HepG2 (cell line): ENCODE results near the gene PSMD3. TPM values are rescaled to one million over a fixed set of nuclear protein-coding genes. Genes with fewer than 3 reads are reported as not detected.

Experiments used
- ATAC-seq: fragments of 200-7000 bp; cut with Tn5 transposase; 3 replicates; pipeline ENCODE4 v1.9.1; 2020; ENCODE audit warnings: mild to moderate bottlenecking, moderate library complexity
- BruUV-seq: library from RNA; stranded (reverse); fragments of 400-500 nt; replicated peaks from 2 replicates; lab custom pipeline; 2021; lab: Mats Ljungman, UMichigan
- CTCF ChIA-PET: fragments of 300-600 bp; formaldehyde crosslinking; extraction: SDS; loops from one replicate; lab custom pipeline; 2021; ENCODE audit warnings: low total read pairs, inconsistent platforms, low intra/inter-chr PET ratio; lab: Yijun Ruan, JAX
- POLR2A ChIA-PET: fragments of 350-600 bp; sonication (Branson Sonifier 250); formaldehyde crosslinking; loops from one replicate; lab custom pipeline; 2020; ENCODE audit warnings: antibody characterized with exemption, inconsistent platforms; lab: Yijun Ruan, JAX
- DNase-seq: peaks from one replicate; pipeline ENCODE4 v3.0.0-alpha.2; 2015; ENCODE audit warnings: low spot score
- FAIRE-seq: peaks from 3 replicates; lab custom pipeline; 2011; peaks lifted over from hg19 to GRCh38; lab: Jason Lieb, UNC
- H2AFZ ChIP-seq: one replicate; pipeline ENCODE4 v1.6.1; 2011; ENCODE audit warnings: low read length, inconsistent platforms
- H3K27ac ChIP-seq: fragments of 300-600 bp; 3 replicates; pipeline ENCODE4 v1.8.0; 2011; ENCODE audit warnings: mixed run types, mild to moderate bottlenecking, mixed read lengths, low read length, inconsistent platforms; ENCODE audit not compliant: insufficient read depth; ENCODE audit errors: extremely low read length
- H3K27me3 ChIP-seq, 2 experiments: fragments of 200-600 bp in 1 of 2; 2 replicates in 1 of 2; 3 replicates in 1 of 2; pipeline versions ENCODE4 v1.6.0 to v1.8.0; 2011; ENCODE audit warnings: low read length in 2 of 2, mild to moderate bottlenecking in 2 of 2, moderate library complexity in 2 of 2, inconsistent platforms in 1 of 2; ENCODE audit not compliant: insufficient read depth in 2 of 2, control insufficient read depth in 1 of 2
- H3K36me3 ChIP-seq, 2 experiments: fragments of 200-600 bp in 1 of 2; replicated peaks in 1 of 2; 2 replicates in 1 of 2; 3 replicates in 1 of 2; pipeline versions ENCODE4 v1.5.1 to v1.8.0; 2011; ENCODE audit warnings: low read length in 2 of 2, inconsistent platforms in 1 of 2; ENCODE audit not compliant: insufficient read depth in 2 of 2, control insufficient read depth in 1 of 2
- H3K4me1 ChIP-seq: 2 replicates; pipeline ENCODE4 v1.5.1; 2012; ENCODE audit warnings: low read length, inconsistent platforms; ENCODE audit not compliant: insufficient read depth
- H3K4me2 ChIP-seq: 2 replicates; pipeline ENCODE4 v1.6.0; 2011; ENCODE audit warnings: low read depth, low read length, inconsistent platforms
- H3K4me3 ChIP-seq, 3 experiments: fragments of 200-600 bp in 1 of 3; sonication (generic), shearing (Covaris generic) in 1 of 3; replicated peaks in 1 of 3; 2 replicates each; pipeline ENCODE4 v1.5.1; 2011 to 2016; ENCODE audit warnings: low read length in 3 of 3, inconsistent platforms in 2 of 3, low read depth in 2 of 3, mild to moderate bottlenecking in 2 of 3, control low read depth in 1 of 3, mixed read lengths in 1 of 3; ENCODE audit not compliant: insufficient read depth in 1 of 3
- H3K79me2 ChIP-seq: one replicate; pipeline ENCODE4 v1.6.1; 2011; ENCODE audit warnings: low read length, inconsistent platforms; ENCODE audit not compliant: insufficient read depth
- H3K9ac ChIP-seq: 2 replicates; pipeline ENCODE4 v1.6.0; 2011; ENCODE audit warnings: mild to moderate bottlenecking, low read depth, low read length, inconsistent platforms; ENCODE audit not compliant: insufficient read depth
- H3K9me3 ChIP-seq: 2 replicates; pipeline ENCODE4 v1.5.1; 2012; ENCODE audit warnings: mild to moderate bottlenecking, low read length
- H4K20me1 ChIP-seq: 2 replicates; pipeline ENCODE4 v1.6.0; 2011; ENCODE audit warnings: inconsistent platforms, mild to moderate bottlenecking, low read length, moderate library complexity; ENCODE audit not compliant: insufficient read depth
- CENPX ChIP-seq: sonication (generic); formaldehyde crosslinking; IDR thresholded peaks from 2 replicates; pipeline ENCODE4 v1.9.0; 2021; ENCODE audit warnings: mild to moderate bottlenecking, missing genetic modification reagents, moderate library complexity
- FUBP1 ChIP-seq: sonication (generic); formaldehyde crosslinking; IDR thresholded peaks from 2 replicates; pipeline ENCODE4 v1.5.1; 2020; ENCODE audit warnings: missing genetic modification reagents, mild to moderate bottlenecking, borderline replicate concordance
- MAFF ChIP-seq: IDR thresholded peaks from 2 replicates; pipeline ENCODE4 v1.6.1; 2011; ENCODE audit warnings: low read depth, low read length, improper control_type of control experiment
- MAFK ChIP-seq, 2 experiments: IDR thresholded peaks in 1 of 2; conservative IDR thresholded peaks in 1 of 2; 2 replicates each; pipeline ENCODE4 v1.6.1; 2011; ENCODE audit warnings: improper control_type of control experiment in 2 of 2, low read length in 2 of 2
- NCOA2 ChIP-seq: sonication (generic); formaldehyde crosslinking; IDR thresholded peaks from 2 replicates; pipeline ENCODE4 v1.8.0; 2022; ENCODE audit warnings: inconsistent platforms
- UBTF ChIP-seq: sonication (generic); formaldehyde crosslinking; IDR thresholded peaks from 2 replicates; pipeline ENCODE4 v1.4.0; 2020; ENCODE audit warnings: mild to moderate bottlenecking, missing genetic modification reagents
- ZBTB14 ChIP-seq: sonication (generic); formaldehyde crosslinking; IDR thresholded peaks from 2 replicates; pipeline ENCODE4 v1.4.0; 2020; ENCODE audit warnings: missing genetic modification reagents
- WGBS: methylation state at CpG from one replicate; pipeline ENCODE4 v1.1.6; 2017; ENCODE audit warnings: low lambda C conversion rate; 5-methylcytosine and 5-hydroxymethylcytosine counted together
- in situ Hi-C: cut with HindIII; loops from 2 replicates; pipeline ENCODE4 v1.10.0; 2017; ENCODE audit warnings: low pct_unique_long_range_greater_than_20kb; ENCODE audit not compliant: extremely low pct_ligation_motif_present
- intact Hi-C: fragments of 100-400 bp; cut with micrococcal nuclease; formaldehyde crosslinking; loops from one replicate; pipeline ENCODE4 v1.10.0; 2022; ENCODE audit not compliant: unreplicated experiment
- polyA plus RNA-seq, 8 experiments: library from polyadenylated mRNA; depleted of rRNA in 3 of 8; stranded (reverse) in 7 of 8; unstranded in 1 of 8; fragments of >200 nt; fragmentation: Illumina TruSeq in 4 of 8; extraction: Trizol in 4 of 8; gene quantifications; 2 replicates each; pipeline versions ENCODE4 v1.2.1 to v1.2.3, GENCODE V29; 2011 to 2016; ENCODE audit warnings: low read depth in 4 of 8, missing spikeins in 1 of 8, mixed read lengths in 1 of 8; ENCODE audit not compliant: insufficient read depth in 1 of 8
- total RNA-seq, 5 experiments: library from RNA; depleted of rRNA; stranded (reverse); fragments of >200 nt; fragmentation: Illumina TruSeq; extraction: Trizol; gene quantifications; 2 replicates each; pipeline ENCODE4 v1.2.3, GENCODE V29; 2016; ENCODE audit warnings: low read depth in 1 of 5
- TF ChIP-seq, protein P1 (sequence below): sonication (generic); formaldehyde crosslinking; IDR thresholded peaks from 2 replicates; pipeline ENCODE4 v1.5.0; 2020; ENCODE audit warnings: missing genetic modification reagents
- TF ChIP-seq, protein P2 (sequence below): sonication (generic); formaldehyde crosslinking; IDR thresholded peaks from 2 replicates; pipeline ENCODE4 v1.5.0; 2020; ENCODE audit warnings: missing genetic modification reagents

The PSMD3 gene
- total and polyA plus RNA-seq, 2 of the 13 experiments (the other 11 are each of a cell fraction or from before 2014, with no cell fraction given), result 97.4 to 146 TPM

GRCh38 chr17:39972271-39972670 lies 8.3 kb upstream of the PSMD3 start:
- CTCF ChIA-PET, result no interaction called here
- no peaks in the 10 kb centered on the region for H3K4me1 ChIP-seq
- H3K9ac ChIP-seq, result no peak overlapping the region
- H3K36me3 ChIP-seq, result no peaks in the 10 kb centered on the region
- no peak for ATAC-seq
- no TSS peak for BruUV-seq
- no peak for DNase-seq
- intact Hi-C loops, result no loop called here
- no peak overlapping the region for H2AFZ ChIP-seq
- TF ChIP-seq MAFF (peak; percentile 56; the same call in 1 of the 2 replicates), MAFK (conservative IDR thresholded peaks at IDR 0.05 in 1 of 2, IDR thresholded peaks at IDR 0.05 in 1 of 2; ENCODE audit: low read length in 2 of 2) (peak in 1 of 2 experiments; percentile 73; a peak in 2 of 4 replicates), CENPX (CRISPR knock-in tag) (no peak), UBTF (no peak)
- TF ChIP-seq, all 625 proteins: peak for 2
- H3K27me3 ChIP-seq, result peaks cover 9 to 58% of the 10 kb centered on the region in 2 experiments
- no peak for FAIRE-seq
- H3K27ac ChIP-seq, result no peak overlapping the region
- H3K4me3 ChIP-seq, result no peak overlapping the region
- POLR2A ChIA-PET, result no interaction called here
- H3K79me2 ChIP-seq, result no peaks in the 10 kb centered on the region
- WGBS, result 52% methylated on average over 3 of the region's 3 CpGs
- in situ Hi-C loops, result loop anchor here (5.0 kb wide), 1 partner anchor 50 kb away; no protein-coding TSS in a partner anchor
- H3K4me2 ChIP-seq, result no peak overlapping the region
- no peaks in the 10 kb centered on the region for H4K20me1 ChIP-seq
- H3K9me3 ChIP-seq, result no peaks in the 10 kb centered on the region

GRCh38 chr17:39973496-39973895 lies 7.1 kb upstream of the PSMD3 start:
- H3K36me3 ChIP-seq, result no peaks in the 10 kb centered on the region
- no peak overlapping the region for H3K4me2 ChIP-seq
- peaks cover 9 to 58% of the 10 kb centered on the region in 2 experiments for H3K27me3 ChIP-seq
- H4K20me1 ChIP-seq, result no peaks in the 10 kb centered on the region
- no TSS peak for BruUV-seq
- no peak for FAIRE-seq
- intact Hi-C loops (no loop called here), in situ Hi-C loops (loop anchor here (5.0 kb wide), 1 partner anchor 51 kb away; no protein-coding TSS in a partner anchor)
- H3K9ac ChIP-seq, result no peak overlapping the region
- ChIA-PET POLR2A (interaction anchor here (0.9 kb wide), 1 partner anchor 219 kb away, joined by 3 read pairs; no protein-coding TSS in a partner anchor), CTCF (no interaction called here)
- H3K4me3 ChIP-seq, result no peak overlapping the region
- H3K4me1 ChIP-seq, result no peaks in the 10 kb centered on the region
- no peaks in the 10 kb centered on the region for H3K9me3 ChIP-seq
- H2AFZ ChIP-seq, result no peak overlapping the region
- H3K79me2 ChIP-seq, result no peaks in the 10 kb centered on the region
- 84% methylated on average over 2 of the region's 2 CpGs for whole genome bisulfite sequencing
- ATAC-seq, result no peak
- H3K27ac ChIP-seq, result no peak overlapping the region
- no peak for DNase-seq
- TF ChIP-seq, protein P1, sequence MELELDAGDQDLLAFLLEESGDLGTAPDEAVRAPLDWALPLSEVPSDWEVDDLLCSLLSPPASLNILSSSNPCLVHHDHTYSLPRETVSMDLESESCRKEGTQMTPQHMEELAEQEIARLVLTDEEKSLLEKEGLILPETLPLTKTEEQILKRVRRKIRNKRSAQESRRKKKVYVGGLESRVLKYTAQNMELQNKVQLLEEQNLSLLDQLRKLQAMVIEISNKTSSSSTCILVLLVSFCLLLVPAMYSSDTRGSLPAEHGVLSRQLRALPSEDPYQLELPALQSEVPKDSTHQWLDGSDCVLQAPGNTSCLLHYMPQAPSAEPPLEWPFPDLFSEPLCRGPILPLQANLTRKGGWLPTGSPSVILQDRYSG (CRISPR knock-in tag), result no peak
- no peak for TF ChIP-seq ZBTB14 (CRISPR knock-in tag)
- TF ChIP-seq NCOA2 (CRISPR knock-in tag), result no peak
- TF ChIP-seq, protein P2, sequence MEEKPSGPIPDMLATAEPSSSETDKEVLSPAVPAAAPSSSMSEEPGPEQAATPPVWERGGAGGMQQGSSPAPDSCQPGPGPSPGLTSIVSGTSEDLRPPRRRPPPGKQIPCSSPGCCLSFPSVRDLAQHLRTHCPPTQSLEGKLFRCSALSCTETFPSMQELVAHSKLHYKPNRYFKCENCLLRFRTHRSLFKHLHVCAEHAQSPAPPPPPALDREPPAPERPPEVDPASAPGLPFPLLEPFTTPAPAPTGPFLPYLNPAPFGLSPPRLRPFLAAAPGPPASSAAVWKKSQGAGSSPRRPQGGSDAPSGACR (CRISPR knock-in tag), result no peak
- no peak for TF ChIP-seq FUBP1 (CRISPR knock-in tag)
